Uterus (tissue), 2 donors: Measurements from ENCODE around the gene STARD4.

Experiments used
- POLR2A ChIP-seq, 2 donors: fragments of 450-650 bp; IDR thresholded peaks; one replicate each; pipeline ENCODE4 v1.6.1; 2016; ENCODE audit warnings: antibody characterized with exemption in 2 of 2, mild to moderate bottlenecking in 1 of 2, moderate library complexity in 1 of 2
- TF ChIP-seq, protein P1 (sequence below), 4 experiments: fragments of 200-600 bp in 2 of 4; fragments of 450-650 bp in 2 of 4; sonication (generic) in 2 of 4; IDR thresholded peaks; one replicate each; pipeline ENCODE4 v1.5.1; 2016 to 2019; ENCODE audit warnings: antibody characterized with exemption in 4 of 4, mild to moderate bottlenecking in 2 of 4, moderate library complexity in 1 of 4

DNA sequence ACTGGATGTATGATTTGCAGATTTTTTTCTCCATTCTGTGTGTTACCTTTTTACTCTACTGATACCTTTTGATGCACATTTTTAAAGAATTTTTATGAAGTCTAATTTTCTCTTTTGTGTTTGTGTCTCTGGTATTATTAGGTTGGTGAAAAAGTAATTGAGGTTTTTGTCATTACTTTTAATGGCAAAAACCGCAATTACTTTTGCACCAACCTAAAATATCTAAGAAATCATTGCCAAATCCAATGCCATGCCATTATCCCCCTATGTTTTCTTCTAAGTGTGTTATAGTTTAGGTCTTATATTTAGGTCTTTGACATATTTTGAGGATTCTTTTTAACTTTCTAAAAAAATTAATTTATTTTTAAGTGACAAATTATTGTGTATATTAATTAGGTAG, 43.4 kb upstream of the STARD4 start:
- TF ChIP-seq, protein P1, sequence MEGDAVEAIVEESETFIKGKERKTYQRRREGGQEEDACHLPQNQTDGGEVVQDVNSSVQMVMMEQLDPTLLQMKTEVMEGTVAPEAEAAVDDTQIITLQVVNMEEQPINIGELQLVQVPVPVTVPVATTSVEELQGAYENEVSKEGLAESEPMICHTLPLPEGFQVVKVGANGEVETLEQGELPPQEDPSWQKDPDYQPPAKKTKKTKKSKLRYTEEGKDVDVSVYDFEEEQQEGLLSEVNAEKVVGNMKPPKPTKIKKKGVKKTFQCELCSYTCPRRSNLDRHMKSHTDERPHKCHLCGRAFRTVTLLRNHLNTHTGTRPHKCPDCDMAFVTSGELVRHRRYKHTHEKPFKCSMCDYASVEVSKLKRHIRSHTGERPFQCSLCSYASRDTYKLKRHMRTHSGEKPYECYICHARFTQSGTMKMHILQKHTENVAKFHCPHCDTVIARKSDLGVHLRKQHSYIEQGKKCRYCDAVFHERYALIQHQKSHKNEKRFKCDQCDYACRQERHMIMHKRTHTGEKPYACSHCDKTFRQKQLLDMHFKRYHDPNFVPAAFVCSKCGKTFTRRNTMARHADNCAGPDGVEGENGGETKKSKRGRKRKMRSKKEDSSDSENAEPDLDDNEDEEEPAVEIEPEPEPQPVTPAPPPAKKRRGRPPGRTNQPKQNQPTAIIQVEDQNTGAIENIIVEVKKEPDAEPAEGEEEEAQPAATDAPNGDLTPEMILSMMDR (IDR thresholded peaks at IDR 0.05) = no peak
- no peak for TF ChIP-seq POLR2A (IDR thresholded peaks at IDR 0.05)
